ENCODE results near the gene EPX.

The EPX gene

DNA sequence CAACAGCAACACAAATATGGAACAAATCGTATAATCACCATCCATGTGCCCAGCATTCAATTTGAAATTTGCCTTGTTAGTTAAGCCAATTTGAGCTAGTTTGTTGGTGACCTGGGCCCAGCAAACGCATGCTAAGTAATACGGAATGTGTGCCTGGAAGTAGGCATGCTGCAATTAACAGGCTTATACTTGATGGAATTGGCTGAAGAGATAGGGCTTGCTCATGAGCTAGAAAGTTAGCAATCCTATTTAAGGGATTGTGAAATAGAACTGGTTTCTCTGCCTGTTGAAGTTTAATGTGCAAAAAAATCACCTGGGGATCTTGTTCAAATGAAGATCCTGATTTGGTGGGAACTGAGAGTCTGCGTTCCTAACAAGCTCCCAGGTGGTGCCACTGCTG, 37.4 kb downstream of the EPX start:
- no peak for DNase-seq

DNA sequence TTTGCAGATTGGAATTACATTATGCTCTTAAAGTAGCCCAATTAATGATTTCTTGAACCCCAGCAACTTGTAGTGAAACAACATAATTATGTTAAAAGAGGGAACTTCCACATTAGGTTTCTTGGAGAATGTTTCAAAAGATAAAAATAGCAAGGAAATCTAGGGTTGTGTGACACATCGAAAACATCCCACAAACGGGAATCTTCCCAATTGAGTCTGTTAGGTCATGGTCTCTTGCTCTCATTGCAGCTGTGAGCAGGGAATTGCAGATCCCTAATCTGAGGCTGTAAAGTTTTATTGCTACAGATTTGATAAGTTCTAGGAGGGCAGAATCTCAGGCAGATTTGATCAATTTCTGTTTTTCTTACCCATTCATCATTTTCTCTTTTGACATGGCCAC, 39.1 kb downstream of the EPX start:
- peak; percentile 67 for DNase-seq

DNA sequence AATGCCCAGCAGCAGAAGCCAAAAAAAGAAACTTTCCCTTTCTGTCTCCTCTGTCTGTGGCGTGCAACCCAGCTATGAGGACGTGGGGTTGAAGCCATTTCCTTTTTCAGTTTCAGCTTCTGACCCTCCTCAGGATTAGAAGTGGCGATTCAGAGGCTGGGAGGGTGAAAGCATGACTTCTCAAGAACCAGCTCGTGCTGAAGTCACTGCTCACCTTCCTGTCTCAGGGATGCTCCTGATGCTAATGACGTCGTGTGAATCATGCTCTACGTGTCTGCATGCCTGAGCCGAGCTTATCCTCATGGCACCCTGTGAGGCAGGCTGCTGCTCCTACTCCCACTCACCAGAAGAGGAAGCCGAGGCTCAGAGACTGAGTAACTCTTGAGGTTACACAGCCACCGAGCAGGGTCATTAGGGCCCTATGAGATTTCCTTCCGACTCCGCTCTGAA, 40.2 kb downstream of the EPX start:
- DNase-seq = peak; percentile 90

DNA sequence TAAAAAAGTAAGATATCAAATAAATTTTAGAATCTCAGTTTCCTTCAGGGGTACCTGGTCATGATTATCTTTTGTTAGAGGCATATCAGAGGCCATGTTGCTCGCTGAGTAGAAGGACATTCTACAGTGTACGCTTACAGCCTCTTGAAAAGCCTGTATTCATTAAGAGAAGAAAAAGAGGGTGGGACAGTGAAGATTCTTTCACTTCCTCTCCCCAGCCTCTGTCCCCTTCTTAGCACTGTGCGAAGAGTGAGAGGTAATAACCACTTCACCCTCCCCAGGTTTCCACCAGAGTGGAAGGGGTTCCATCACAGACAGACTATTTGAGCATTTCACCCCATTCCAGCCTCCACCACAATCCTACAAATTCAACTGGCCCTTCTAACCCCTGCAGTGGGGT, 41.0 kb downstream of the EPX start:
- no peak for DNase-seq

DNA sequence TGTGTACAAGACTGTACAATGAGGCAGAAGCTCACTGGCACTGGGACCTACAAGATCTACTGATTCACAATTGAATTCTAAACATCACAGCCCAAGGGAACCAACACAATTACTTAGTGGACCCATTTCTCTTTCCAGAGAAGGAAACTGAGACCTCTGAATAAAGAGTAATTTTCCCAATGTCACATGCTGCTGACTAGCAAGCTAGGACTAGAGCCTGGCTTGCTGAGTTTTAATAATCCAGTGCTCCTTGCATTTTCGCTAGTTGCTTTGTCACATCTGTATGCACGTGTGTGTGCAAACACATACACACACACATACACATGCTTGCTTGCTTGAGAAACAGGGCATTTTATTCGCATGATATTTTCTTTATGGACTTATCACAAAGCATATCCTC, 42.0 kb downstream of the EPX start:
- DNase-seq = no peak

DNA sequence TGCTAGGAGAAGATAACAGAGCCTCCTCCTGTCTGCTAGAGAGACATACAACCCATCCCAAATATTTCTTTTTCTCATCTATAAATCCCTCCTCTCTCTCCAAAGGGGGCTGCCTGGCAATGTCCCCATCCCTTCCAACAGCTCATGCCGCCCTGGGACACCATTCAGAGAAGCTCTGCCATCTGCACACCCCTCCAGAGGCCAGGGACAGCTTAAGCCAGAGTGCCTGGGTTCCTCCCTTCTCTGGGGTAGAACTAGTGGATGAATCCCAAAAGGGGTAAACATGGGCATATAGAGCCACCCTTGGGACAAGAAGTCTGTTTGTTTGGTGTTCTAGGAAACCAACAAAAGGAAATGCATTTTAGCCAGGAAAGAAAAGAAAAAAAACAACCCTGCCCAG, 43.3 kb downstream of the EPX start:
- no peak for DNase-seq

DNA sequence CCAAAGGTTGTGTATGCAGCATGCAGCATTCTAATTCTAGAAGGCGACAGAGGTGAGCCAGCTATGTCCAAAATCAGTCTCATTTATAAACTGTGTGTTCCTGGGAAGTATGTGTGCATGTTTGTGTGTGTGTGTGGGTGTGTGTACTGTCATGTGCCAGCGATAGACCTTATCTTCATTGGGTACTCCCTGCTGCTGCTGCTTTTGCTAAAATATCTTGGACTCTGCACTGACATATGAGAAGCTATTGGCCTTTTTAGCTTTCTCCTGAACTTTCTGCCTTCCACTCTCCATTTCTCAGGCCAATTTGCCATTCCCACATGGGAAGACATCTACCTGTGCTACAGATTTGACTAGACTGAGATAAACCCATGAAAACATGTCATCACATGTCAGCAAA, 43.9 kb downstream of the EPX start:
- no peak for DNase-seq

DNA sequence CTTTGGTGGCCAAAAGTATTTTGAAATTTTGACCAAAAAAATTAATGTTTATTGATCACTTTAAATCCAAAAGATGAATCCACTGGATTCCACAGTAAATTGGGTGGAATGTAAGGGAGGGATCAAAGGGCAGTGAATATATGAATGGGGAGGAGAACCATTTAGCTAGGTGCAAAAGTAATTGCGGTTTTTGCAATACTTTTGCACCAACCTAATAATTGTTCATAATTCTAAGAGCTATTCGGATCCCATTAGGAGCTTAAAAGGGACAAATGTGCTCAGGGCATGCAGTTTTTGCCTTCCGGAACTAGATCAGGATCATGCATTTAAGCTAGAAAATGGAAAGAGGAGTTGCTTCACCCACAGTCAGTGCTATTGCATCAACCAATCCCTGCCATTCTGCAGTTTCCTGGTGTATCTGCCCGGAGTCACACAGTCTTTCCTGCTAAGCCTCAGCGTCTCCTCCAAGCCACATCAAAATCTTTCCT, 45.7 kb downstream of the EPX start, which contains the start of gene LPO:
LPO (plus strand) TSS at position 438 of the 488 bp plus-strand sequence. CDS start 4,396 bp downstream, outside the sequence.
- no peak for DNase-seq

DNA sequence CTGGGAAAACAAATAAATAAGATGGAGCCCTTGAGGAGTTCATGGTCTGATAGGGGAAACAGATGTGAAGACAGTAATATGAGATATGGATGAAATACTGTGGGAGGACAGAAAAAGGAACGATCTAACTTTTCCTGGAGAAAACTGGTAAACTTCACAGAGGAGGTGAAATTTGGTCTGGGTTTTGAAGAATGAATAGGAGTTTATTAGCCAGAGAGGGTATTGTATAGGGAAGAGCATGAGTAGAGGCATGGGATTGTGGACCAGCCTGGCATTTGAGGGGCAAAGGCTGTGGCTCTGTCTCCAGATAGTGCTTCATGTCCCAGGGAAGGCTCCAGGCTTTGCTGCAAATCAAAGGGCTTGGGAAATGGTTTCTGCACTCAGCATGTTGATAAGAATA, 47.5 kb downstream of the EPX start:
- no peak for DNase-seq

DNA sequence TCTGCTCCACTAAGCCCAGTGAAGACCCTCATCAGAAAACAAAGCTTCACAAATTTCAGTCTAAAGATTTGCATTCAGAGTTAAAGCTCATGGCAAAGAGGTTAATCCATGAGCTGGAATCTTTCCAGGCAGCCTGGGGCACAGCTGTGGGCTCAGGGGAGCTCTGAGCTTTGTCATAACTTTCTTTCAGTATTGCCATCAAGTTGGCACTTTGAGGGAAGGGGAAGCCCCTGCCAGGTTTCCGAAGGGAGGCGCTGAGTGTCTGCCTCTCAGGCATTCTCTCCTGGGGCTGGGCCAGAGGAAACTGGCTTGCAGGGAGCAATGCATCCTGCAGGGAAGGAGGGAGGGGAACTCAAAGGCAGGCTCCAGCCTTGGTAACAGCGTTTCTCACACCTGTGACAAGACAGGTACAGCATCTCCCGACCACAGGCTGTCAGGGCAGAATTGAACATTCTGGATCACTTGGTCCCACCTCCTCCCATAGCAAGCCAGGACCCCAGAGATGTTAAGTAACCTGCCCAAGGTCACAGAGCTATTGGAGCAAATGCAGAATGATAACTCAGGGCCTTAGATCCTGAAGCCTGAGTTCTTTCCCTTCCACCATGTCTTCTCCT, 49.8 kb downstream of the EPX start:
- no peak for DNase-seq

DNA sequence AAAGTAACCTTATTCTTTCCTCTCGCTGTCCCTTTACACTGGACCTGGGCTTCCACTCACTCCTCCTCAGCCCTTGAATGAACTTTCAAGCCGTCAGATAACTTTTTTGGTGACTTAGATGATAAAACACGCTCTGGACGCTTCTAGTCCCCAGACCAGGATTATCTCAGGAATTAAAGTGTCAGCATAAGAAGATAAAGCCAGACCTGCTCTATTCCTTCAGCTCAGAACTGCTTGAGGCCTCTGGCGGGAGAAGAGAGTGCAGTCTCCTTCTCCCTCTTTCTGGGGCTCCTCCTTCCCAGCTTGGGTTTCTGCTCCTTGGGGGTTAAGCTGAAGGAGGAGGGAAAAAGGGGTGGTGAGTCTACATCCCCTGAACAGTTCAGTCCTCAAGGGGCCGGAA, 52.4 kb downstream of the EPX start:
- DNase-seq = no peak

DNA sequence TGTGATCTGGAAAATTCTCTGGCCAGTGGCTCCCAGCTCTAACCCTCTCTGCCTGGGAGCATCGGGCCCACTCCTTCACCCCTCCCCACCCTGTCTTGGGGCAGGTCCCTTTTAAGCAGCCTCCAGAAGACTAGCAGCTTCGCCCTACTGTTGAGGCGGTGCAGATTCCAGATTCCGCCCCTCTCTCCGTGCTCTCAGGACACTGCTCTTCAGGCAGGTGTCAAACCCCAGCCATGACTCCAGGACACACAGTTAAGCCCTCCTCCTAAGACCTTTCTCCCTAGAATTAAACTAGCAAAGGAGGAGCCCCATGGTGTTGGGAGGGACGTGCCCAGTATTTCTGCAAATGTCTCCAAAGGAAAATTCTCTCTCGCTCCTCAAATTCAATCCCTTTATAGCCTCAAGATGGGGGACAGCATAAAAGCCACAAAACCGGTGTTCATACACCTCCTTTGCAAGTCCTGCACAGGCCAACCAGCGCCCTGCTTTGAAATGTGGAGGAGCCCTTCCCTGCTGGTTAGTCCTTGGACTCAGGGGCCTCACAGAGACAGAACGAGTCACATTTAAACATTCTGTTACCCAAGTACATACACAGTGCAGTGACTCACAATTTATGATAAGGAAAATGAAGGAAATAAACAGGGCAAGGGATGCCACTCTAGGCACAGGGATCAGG, 53.0 kb downstream of the EPX start:
- DNase-seq = peak; percentile 34

DNA sequence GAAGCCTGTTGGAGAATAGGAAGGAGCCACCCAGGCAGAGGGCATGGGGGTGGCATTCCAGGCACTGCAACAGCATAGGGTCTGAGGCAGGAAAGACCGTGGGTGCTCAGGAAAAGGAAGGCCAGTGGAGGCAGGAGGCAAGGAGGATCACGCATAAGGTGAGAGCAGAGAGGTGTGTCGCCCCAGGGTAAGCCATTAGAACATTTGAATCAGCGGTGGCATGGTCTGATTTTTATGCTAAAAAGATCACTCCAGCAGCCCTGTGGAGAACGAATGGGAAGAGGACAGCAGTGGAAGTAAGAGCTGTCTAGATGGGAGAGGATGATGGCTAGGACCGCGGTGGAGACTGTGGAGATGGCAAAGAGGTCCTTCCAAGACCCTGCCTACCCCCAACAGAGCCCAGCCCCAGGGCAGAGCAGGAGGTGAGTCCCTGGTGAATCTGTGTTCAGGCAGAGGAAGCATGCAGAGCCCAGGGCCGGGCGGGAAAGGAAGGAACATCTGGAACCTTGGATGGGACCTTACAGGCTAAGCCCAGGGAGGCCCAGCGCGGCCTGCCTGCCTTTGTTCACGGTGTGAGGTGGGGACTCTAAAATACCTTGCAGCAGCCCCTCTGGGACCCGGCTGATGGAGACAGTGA, 53.7 kb downstream of the EPX start:
- no peak for DNase-seq

DNA sequence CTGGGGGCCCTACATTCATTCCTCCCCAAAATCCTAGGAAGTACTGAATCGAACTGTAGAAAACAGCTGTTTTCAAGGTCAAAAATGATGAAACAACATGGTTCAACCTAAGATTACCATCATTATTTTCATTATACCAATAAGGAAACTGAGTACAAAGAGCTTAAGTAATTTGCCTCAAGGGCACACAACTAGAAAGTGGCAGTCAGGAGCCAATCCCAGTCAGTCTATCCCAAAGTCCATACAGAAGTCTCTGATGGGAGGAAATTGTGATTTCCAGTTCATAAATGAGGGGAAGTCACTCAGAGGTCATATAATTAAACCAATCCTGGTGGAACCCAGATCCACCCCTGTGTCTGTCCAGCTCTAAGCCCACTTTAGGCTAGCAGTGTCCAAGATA, 54.3 kb downstream of the EPX start:
- no peak for DNase-seq

DNA sequence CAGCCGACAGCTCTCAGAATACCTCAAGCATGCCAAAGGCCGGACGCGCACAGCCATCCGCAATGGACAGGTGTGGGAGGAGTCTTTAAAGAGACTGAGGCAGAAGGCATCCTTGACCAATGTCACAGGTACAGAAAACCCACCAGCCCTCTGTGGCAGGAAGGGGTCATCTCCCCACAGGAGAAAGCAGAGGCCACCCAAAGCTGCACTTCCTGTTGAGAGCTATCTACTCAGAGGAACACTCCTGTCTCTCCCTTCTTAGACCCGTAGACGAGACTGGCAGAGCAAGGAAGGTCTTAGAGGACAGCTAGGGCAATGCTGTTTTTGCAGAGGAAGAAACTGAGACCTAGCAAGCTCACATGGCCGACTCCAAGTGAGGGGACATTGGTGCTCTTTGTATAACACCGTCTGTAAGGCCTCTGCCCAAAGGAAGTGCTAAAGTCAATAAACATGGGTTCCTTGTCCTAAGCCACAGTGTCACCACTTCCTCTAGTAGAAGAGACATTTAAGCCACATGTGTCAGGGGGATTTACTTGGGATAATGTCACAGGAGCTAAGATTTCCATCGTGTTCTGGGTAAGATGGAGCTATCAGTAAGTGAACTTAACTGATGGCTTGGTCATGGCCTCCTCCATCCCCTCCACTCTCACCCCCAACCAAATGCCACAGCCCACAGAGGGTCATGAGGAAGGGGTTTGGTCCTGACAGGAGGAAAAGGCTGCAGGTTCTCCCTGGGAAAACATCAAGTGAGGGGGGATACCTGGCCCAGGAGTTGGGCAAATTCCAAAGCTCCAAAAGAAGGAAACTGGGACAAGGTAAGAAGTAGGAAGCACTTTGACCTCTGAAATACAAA, 55.2 kb downstream of the EPX start:
- no peak for DNase-seq

DNA sequence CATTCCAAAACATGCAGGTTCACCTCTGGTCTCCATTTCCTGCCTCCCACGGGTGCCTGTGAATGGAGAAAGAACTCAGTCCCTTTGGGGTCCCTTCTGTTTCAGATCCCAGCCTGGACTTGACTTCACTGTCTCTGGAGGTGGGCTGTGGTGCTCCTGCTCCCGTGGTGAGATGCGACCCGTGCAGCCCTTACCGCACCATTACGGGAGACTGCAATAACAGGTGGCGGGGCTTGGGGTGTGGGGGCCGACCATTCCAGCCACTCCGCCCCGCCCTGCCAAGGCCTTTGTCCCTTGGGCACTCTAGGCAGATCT, 56.4 kb downstream of the EPX start:
- DNase-seq = no peak

DNA sequence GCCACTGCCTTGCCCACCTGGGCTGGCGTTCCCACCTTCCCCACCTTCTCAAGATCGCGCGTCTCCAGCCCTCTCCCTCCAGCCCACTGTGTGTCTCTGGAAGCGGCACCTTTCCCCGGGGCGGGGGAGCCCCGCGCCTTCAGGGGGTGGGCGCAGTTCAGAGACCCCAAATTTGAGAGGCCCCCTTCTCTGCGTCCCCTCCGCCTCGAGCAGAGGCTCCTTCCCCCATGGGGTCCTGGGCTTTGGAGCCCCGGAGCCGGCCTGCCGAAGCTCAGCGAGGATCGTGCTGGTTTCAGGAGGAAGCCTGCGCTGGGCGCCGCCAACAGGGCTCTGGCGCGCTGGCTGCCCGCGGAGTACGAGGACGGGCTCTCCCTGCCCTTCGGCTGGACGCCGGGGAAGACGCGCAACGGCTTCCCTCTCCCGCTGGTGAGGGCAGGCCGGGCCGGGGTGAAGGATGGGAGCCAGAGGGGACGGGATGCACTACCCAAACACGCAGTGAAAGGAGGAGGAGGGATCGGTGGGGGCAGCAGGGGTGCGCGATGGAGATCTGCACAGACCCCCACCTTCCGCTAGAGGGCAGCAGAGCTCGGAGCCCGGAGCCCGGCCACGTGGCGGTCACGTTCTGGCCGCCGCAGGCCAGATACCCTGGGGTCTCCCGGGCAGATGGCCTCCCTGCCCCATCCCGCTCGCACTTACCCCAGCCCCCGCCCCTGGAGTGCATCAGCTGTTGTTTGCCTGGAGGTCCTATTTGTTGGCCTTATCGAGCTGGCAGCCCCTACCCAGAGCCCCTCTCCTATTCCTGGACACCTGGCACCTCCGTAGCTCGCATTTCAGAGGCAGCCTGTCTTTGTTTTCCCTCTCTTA, 57.0 kb downstream of the EPX start:
- peak; percentile 51 for DNase-seq

DNA sequence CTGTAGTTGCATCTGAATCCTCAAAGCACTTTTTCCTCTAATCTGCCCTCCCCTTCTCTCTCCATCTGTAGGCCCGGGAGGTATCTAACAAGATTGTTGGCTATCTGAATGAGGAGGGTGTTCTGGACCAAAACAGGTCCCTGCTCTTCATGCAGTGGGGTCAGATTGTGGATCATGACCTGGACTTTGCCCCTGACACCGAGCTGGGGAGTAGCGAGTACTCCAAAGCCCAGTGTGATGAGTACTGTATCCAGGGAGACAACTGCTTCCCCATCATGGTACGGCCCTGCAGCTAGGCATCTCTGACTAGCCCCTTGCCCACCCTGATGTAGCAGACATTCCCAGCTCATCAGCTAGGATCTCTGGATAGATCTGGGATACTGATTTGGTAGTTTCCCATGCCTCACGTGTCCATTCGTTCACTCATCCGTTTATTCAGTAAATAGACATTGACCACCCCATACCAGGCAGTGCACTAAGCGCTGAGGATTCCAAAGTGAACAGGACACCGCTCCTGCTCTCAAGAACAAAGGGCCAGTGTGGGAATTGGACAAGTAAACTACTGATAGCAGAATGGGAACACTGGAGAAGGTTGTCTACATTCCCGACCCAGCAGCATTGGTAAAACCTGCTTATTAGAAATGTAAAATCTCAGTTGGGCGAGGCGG, 58.0 kb downstream of the EPX start:
- no peak for DNase-seq

DNA sequence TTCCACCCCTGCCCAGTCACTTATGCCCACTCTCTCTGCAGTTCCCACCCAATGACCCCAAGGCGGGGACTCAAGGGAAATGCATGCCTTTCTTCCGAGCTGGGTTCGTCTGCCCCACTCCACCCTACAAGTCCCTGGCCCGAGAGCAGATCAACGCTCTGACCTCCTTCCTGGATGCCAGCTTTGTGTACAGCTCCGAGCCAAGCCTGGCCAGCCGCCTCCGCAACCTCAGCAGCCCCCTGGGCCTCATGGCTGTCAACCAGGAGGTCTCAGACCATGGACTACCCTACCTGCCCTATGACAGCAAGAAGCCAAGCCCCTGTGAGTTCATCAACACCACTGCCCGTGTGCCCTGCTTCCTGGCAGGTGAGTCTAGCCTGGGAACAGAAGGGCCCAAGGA, 59.6 kb downstream of the EPX start:
- DNase-seq = no peak

DNA sequence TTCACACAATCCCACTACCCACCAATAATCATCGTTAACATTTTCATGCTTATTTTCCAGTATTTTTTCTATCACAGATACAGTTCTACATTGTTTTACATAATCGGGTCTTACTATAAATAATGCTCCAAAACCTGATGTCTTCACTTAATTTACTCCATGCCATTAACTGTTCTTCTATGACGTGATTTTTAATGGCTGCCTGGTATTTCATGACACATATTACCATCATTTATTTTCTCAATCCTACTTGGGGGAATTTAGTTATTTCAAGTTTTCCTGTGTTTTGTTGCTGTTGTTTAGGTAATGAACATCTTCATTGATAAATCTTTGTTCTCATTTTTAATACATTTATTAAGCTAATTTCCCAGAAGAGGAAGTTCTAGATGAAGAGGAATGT, 60.6 kb downstream of the EPX start:
- no peak for DNase-seq

Data from fibroblast of skin of right quadriceps (primary cell).